HG03097 (cell line): Measurements from ENCODE around the gene MEMO1.
"Not testable (repeated sequence)": the region's sequence is repeated elsewhere in the genome, so short reads cannot be mapped to it uniquely, and the experiment has no call there.

ENCODE experiments used
- ATAC-seq: cut with Tn5 transposase; IDR thresholded peaks from one replicate; pipeline ENCODE4 v1.9.1; 2021; ENCODE audit not compliant: unreplicated experiment, low FRiP score

Gene MEMO1

GRCh38 chr2:32010670-32011484 lies at the start of gene MEMO1:
Gene MEMO1, minus strand, starts transcription at chr2:32011008. Its CDS starts 761 bp downstream, at chr2:32010247.
- ATAC-seq, result peak; percentile 65

- ATAC-seq, result no peak
These were observed 49.5 kb upstream of the MEMO1 start for GRCh38 chr2:32060266-32060665.

DNA sequence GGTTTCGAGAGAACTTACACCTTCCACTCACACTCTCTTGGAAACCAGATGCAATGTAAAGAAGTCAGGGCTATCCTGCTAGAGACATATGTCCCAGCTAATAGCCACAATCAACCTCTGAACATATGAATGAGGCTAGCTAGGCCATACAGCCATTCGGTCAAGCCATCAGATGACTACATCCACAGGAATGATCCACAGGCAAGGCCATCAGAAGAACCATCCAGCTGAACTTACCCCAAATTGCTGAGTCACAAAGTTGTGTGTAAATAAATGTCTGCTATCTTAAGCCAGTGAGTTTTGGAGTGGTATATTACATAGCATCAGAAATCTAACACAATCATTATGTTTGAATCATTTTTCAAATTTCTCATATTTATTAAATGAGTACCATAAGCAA lies 47.3 kb upstream of the MEMO1 start:
- no peak for ATAC-seq

- not testable (repeated sequence) for ATAC-seq
These were observed 43.8 kb upstream of the MEMO1 start for GRCh38 chr2:32054583-32054982.

GRCh38 chr2:32051836-32052439 lies 41.1 kb upstream of the MEMO1 start:
- no peak for ATAC-seq

- no peak for ATAC-seq
These were observed 32.8 kb upstream of the MEMO1 start for GRCh38 chr2:32043561-32043960.

GRCh38 chr2:32039447-32040219 lies 28.8 kb upstream of the MEMO1 start, which contains the start of gene DPY30:
Gene DPY30, minus strand, starts transcription at chr2:32039805. Its CDS starts 349 bp downstream, at chr2:32039456.
- peak; percentile 88 for ATAC-seq

- ATAC-seq, result not testable (repeated sequence)
These were observed 23.5 kb upstream of the MEMO1 start for GRCh38 chr2:32034198-32034887.

DNA sequence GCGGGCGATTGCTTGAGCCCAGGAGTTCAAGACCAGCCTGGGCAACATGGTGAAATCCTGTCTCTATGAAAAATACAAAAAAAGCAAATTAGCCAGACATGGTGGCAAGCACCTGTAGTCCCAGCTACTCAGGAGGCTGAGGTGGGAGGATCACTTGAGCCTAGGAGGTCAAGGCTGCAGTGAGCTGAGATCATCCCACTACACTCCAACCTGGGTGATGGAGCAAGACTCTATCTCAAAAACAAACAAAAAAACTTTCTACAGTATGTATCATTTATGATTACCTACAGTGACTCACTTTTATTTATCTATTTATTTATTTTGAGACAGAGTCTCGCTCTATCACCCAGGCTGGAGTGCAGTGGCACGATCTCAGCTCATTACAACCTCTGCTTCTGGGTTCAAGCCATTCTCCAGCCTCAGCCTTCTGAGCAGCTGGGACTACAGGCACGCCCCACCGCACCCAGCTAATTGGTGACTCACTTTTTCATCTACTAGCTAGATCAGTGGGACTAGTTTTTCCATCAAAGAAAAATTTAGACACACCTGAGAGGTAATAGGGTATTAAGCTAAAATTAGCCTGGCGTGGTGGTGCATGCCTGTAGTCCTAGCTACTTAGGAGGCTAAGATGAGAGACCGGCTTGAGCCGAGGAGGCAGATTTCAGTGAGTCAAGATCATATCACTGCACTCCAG lies 8.1 kb upstream of the MEMO1 start:
- not testable (repeated sequence) for ATAC-seq

- ATAC-seq, result no peak
These were observed 2.1 kb upstream of the MEMO1 start for GRCh38 chr2:32012872-32013271.

- no peak for ATAC-seq
These were observed 715 bp upstream of the MEMO1 start for GRCh38 chr2:32011485-32011960.

GRCh38 chr2:32010280-32010669 lies 533 bp downstream of the MEMO1 start:
- ATAC-seq, result peak; percentile 39

- ATAC-seq, result peak; percentile 13
These were observed 1.1 kb downstream of the MEMO1 start for GRCh38 chr2:32009516-32010256.

DNA sequence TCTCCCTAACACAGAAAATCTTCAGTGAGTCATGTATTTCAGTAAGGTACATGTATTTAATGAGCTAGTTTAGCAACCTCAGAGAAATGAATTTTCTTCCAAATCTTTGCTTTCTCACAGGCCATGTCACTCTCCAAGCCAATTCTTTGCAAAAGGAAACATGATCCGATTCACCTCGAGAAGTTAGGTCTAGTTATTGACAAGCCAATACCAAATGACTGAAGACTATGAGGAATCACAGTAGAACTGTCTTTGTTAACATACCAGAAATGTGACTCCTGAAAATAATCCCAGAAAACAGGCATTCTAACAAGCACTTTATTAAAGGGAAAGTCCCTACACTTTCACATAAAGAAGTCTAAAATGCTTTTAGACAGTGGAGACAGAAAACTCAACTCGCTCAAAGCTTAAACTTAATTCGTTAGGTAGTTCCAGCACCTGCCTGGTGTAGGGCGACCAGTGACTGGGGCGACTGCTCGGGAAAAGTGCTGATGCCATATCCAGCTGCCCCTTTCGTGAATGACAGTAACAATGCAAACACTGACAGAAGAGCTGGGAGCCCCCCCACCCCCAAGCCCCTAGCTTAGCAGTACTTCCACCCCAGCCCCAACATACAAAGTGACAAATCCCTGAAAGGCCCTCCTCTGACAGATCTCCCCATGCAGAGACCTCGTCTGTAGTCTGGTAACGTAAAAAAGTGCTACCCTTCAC lies 1.8 kb downstream of the MEMO1 start:
- no peak for ATAC-seq

DNA sequence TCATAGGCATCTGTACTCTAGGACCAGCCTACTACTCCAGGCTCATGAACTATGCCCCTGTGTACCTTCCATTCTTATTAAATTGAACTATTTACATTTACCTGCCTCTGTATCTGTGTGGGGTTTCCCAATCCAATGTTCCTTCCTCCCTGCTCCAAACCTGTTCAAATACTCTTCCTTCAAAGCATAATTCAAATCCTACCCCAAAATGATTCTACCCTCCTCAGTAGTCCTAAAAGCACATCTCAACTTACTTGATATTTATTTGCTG lies 3.8 kb downstream of the MEMO1 start:
- no peak for ATAC-seq

GRCh38 chr2:32005371-32005976 lies 5.3 kb downstream of the MEMO1 start:
- ATAC-seq, result no peak

DNA sequence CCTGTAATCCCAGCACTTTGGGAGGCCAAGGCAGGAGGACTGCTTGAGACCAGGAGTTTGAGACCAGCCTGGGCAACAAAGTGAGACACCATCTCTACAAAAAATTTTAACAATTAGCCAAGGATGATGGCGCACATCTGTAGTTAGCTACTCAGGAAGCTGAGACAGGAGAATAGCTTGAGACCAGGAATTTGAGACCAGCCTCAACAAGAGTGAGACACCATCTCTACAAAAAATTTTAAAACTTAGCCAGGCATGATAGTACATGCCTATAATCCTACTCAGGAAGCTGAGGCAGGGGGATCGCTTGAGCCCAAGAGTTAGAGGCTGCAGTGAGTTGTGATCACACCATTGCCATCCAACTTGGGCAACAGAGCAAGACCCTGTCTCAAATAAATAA lies 7.0 kb downstream of the MEMO1 start:
- ATAC-seq, result no peak

DNA sequence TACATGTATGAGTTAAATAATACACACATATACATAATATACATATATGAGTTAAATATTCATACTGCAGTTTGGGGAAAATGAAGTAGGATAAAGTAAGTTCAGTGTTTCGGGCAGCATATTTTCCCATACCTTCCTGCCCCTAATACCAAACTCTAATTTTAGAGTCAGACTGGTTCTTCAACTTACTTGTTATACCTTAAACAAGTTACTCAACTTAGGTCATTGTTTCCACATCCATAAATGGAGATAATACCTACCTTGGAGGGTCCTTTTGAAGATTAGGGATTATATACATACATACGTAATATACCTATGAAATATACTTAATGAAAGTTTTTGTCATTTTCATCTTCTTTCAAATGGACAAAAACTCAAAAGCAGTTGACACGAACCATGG lies 8.4 kb downstream of the MEMO1 start:
- ATAC-seq, result no peak

GRCh38 chr2:31999438-31999837 lies 11.4 kb downstream of the MEMO1 start:
- ATAC-seq, result no peak
